Inflammatory macrophage (primary cell): Measurements from ENCODE around the gene PTN.
"Not testable (repeated sequence)": the region's sequence is repeated elsewhere in the genome, so short reads cannot be mapped to it uniquely, and the experiment has no call there.

ENCODE experiments used
- DNase-seq, 2 donors: peaks; one replicate each; pipeline ENCODE4 v3.0.0-alpha.2; 2020 to 2022

Gene PTN

DNA sequence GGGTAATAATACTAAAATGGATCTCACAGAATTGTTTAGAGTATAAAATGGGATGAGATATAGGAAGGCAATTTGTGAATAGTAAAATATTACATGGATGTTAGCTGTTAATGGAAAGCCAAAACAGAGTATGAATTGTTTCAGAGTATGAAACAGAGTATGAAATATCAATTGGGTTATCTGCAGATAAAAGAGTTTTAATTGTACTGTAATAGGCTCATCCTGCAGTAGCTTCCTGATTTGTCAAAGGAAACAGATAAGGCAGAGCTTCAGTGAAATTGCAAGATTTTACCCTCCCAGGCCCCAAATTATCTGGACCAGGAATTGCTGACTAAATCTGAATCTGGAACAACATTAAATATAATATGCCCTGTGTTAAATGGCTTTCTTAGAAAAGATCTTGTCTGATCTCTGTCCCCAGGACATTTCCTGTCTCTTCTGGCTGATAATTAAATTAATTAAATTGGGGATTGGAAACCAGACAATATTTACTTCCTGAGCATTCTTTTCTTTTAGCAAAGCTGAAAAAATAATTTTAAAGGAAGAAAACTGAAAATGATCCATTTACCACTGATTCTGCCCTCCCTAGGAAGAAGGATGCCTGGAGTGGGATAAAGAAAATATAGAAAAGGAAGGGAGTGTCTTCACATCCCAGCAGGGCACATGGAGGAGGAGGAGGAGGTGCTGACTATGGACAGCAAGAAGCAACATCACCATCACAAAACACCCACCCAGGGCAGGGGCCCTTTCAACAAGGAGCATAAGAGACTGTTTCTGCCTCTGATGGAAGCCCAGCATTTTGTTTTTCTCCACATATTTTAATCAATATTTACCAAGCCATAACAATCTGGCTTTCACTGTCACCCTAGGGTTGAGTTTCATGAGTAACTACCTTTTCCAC, 18.5 kb downstream of the PTN start:
- no peak for DNase-seq

DNA sequence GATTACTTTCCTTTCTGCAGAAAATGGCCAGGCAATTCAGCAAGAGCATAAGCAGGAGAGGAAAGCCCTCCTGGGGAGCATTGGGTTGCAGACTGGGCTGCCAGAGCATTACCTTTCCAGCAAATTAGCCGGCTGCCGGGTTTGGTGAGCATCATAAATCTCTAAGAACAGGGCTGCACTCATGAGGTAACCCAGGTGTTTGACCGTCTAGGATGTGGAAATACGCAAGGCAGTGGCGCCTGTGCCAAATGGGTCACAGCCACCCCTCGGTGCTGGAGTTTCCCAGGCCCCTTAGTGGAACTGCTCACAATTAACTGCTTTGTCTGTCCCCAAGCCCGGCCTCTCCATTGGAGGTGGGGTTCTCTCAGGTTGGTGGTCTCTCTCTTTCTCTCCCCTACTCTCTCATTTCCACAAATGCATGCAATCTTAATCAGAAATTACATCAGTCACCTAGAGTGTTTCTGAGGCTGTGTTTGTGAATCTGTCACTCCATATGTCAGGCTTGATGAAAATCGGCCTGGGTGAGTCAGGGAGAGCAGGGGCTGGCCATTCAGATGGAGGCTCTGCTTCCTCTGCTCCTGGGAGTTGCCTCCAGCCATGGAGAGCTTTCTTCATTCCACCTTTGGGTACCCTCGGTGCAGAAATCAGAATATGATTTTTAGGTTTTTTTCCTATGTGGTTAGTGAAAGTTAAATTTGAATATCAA, 26.7 kb downstream of the PTN start:
- no peak for DNase-seq

DNA sequence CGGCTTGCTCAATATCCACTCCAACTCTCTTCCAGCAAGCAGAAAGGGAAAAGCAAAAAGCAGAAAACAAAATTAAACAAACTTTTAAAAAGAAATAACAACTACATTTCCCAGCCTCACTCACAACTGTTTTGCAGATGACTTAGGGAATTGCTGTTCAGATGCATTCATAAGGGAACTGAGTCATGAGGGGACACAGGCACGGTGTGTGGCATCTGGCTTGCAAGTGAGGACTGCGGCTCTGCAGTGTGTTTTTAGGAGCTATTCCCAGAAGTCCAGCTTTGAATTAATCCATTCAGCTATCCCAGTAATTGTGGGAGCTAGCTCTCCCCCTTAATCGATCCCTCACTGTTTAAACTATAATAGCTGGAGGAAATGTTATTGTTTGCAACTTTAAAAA, 30.3 kb downstream of the PTN start:
- DNase-seq, result no peak

DNA sequence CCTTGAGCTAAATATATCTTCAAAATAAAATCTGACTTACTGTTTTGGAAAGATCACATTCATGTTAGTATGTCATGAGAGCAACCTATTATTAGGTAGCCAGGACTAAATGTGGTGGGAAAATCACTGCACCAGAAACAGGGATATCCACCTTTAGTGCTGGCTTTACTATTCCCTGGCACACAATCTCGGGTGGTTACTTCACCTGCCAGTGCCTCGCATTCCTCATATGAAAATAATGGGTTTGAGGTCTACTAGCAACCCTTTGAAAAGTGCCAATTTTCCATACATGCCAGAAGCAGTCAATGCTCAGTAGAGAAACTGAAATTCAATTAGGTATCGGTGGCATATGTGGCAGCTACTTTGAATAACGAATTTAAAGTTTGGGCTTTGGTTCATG, 36.8 kb downstream of the PTN start:
- DNase-seq, result no peak

DNA sequence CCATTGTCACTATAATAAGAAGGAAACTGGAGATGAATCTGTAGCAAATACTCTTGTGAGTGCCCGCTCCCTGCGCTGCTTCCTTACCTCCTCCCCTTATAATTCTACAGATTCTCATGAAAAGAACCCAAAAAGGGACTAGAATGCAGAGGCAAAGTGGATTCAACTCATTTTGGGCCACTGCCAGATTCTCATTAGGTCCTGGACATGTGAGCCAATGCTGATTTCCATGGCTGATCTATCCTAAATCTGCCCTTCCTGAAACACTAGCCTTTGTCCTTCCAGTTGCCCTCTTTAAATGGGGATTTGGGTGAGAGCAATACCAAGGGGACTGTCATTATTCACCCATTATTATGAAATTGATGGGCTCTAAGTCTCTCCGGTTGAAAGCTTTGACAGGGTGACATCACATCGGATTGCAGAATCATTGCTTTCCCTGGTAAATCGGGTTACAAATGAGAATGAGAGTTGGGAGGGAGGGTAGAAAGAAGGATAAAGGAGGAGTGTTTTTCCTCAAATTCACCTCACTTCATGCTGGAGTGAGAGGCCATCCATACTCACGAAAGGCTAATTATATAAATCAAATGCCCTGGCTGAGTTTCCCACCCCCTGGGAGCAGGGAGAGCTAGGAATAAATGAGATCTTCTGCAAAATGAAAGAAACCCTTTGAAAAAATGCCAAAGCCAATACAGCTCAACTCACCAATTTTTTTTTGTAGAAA, 37.5 kb downstream of the PTN start:
- no peak for DNase-seq

DNA sequence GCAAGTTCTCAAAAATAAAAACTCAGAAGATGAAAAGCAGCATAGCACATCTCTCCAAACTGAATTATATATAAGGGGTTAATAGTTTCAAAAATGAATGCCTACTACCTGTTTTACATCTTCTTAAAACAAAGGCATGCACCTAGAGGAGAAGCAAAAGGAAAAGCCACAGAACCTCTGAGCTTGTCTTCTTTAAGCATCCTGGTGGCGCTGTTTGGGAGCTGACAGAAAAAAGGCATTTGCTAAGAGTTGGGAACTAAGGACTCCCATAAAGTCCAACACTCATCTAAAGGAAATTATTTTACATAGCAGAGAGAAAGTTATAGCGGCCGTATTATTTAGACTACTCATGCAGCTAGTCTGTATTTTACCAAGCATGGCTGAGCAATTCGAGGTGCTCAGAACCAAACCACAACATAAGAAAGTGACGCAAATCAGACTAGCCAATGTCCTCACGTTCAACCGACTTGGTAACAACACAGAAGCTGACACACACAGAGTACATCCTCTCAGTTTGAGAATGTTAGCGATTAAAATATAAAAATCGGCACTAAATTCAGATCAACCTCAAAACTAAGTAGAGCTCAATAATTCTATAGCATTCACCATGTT, 38.8 kb downstream of the PTN start:
- no peak for DNase-seq

DNA sequence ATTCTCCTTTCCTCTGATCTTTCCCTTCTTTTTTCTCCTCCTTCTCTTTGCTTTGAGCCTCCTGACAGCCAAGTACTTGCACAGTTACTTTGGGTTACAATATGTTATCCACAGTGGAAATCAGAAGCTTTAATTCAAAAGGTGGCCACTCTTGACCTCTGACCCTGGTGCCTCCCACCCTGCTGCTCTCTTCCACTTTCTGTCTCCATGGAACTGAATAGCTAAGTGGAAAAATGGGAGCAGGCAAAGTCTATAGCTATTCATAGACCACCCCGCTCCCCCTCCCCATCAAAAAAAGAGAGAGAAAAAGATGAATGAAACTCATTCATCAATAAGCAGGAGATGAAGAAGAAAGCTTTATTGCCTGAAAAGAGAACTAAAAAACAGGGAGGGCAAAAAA, 39.4 kb downstream of the PTN start:
- DNase-seq, result no peak

DNA sequence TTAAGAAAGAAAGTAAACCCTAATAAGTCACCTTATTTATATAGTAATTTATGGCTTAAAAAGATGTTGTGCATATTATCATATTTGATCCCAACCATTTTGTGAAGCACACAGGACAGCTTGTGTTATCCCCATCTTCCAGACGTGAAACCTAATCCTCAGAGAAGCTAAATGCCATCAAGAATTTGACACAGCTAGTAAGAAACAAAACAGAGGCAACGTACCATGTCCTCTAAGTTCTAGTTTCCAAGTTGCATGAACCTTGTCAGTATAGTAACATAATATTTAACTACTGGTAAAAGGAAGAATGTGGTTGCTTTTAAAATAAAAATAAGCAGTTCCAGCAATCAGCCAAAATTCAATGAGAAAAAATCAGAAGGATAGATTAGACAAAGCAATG, 41.5 kb downstream of the PTN start:
- DNase-seq, result no peak

DNA sequence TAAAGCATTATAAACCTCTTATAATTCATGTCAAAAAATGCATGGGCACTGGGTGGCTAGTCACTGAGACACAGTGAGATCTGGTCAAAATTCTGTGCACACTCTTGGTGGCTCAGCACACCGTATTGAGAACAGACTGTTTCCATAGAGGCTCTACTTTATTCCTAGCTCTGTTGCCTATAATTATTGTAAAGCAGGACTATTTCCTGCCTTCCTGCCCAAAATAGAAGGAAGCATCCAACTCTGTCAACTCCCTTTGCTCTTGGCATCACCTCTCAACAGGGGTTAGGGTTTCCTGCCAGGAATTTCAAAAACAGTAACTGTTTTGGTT, 45.1 kb downstream of the PTN start:
- no peak for DNase-seq

DNA sequence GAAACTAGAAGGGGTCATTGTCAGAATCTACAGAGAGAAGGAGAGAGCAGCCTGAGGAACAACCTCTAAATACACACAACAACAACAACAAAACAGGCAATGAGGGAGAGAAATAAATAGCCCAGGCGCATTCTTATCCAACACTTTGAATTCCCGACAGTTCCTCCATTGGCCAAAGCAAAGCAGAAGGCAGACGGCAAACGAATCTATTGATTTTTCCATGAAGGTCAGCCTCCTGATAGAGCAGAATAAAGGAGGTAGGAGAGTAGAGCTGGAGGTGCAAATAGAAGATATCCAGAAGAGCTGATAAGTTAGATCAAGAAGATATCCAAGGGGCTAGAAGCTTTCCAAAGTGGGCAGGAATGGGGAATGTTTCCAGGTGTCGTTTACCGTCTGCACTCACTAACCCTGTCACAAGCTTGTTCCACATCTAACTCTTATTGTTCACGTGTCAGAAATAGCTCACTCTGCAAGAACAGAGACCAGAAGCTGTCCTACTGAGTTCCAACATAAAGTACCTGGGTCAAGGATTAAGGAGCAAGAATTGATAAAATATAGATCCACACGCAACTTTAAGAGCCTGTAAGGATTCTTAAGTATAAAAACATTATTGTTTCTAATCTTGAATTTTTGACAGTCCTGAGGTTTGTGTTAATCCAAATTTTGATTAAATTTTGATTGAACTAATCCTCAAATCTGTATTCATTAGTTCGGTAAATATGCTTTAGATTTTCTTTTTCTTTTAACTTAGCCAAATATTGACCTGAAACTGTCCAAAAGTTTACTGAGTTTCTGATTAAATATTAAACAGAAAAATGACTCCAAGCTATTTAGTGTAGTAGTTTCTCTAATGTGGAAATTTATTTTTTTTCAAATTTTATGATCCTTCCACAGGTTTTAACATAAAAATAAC, 45.7 kb downstream of the PTN start:
- DNase-seq, result no peak

DNA sequence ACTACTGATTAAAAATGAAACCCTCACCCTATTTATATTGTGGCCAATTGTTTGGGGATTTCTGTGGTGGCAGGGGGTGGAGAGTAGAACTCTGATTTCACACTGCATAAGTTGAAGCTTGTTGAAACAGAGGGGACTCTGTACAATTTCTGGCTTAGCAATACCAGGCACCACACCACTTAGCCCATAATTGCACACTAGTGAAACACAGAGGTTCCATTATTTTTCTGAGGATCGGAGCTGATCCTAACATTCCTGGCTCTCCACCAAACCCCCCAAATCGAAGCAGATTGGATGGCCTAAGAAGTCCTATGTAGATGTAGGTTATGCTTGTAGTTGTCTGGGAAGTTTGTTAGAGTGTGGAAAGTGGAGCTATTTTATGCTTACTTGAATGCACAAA, 47.0 kb downstream of the PTN start:
- DNase-seq, result no peak

DNA sequence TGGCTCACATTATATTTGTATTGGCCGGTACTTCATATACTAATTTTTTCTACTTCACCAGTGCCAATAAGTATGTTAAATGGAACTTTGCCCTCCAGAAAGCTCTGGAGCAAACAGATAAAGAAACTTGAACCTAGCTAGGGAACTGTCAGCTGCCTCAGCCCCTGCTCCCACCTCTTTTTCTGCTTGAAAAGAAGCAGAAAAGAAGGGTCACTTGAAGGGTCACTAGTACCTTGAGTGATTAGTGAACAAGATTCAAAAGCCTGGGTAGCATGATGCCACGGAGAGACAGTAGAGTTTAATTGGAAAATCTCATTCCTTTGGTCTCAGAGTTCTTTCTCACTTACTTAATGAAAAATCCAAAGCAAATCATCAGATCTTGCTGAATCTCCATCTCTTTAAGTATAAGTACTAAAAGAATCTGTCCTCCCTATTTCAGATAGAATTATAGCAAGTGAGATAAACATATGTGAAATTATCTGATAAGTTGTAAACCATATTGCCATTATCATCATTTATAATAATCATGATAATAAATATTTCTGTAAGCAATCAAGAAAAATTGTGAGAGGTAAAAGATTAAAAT, 47.7 kb downstream of the PTN start:
- DNase-seq, result no peak

DNA sequence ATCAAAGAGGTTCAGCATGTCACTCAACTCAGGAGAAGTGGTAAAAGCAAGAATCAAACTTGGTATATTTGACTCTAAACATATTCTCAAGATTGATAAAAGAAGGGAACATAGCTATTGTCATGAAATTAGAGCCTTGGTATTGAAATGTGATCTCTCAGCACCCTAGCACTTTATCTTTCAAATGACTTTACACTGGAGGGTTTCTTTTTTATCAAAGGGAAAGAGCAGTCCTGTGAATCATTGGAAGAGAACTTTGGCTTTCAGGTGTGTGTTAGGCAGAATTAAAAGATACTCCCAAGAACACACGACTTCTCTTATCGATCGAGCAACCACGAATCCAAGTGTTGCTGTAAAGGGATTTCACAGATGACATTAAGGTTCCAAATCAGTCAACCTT, 54.4 kb downstream of the PTN start:
- no peak for DNase-seq

DNA sequence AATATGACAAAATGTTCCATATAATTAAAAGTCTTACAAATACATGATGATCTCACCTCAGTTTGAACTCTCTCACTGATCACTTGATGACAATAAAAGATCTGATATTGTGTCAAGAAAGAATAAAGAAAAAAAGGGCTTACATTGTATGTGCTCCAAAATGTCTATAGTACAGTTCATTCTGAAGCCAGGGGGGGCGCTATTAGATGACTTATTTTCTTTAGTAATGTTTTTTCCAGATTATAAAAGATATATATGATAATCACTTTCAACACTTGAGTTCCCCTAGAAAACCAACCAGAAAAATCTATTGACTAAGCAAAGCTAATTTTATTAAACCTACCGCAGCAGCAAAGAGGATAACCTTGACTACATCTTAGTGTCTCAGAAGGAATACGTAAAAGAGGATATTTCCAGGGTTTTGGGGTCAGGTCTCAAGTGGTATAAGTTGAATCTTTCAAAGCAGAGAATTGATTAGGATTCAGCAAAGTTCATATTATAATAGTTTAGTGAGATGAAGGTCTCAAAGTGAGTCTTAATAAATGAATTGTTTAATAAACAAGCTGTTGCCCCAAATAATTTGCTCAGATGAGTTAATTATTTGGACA, 55.8 kb downstream of the PTN start:
- no peak for DNase-seq

DNA sequence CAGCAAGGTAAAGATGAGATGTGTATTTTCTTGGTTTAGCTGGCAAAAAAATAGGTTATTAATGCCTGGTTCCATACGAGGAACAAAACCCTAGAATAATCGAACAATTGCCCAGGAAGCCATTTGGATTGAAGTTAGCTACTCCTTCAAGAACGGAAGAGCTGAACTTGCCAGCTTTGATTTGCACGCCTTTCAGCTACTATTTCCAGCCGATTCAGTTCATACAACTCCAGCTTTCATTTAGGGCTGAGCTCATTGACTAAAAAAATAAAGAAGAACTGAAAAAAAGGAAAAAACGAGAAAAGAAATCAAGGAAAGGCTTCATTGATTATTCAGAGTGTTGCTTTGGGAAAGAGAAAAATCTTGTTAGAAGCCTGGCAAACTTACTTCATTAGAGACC, 60.4 kb downstream of the PTN start:
- DNase-seq, result no peak

DNA sequence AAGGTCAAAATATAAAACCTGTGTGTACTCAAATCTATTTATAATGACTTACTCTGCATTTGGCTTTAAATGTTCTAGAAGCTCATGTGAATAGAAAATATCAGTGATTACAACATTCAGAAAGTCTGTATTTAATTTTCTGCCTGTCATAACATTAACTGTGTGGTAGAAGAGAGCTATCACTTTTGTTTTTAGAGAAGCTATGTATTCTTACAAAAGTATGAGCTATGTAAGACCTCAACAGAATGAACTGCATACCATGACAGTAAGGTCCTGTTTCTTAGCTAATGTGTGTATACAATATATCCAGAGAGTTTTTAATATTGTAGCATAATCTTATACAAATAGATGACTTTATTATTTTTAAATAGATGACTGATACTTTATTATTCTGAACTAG, 61.5 kb downstream of the PTN start:
- no peak for DNase-seq

DNA sequence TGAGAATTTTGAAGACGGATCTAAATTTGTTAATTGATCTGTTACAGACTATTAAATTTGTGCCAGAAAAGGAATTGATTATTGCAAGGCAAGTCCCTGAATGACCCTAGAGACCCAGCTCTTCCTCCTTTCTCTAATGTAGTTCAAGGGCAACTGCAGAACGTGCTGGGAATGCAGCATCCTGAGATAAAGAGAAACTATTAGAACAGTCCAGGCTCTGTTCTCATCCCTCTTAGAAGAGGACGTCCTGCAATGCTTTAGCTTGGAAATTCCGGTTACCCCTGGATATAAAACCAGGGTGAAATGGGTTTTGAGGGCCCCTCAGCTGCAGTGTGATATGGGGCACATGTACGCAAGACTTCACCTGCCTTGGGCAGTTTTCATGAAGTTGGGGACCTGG, 67.3 kb downstream of the PTN start:
- no peak for DNase-seq

DNA sequence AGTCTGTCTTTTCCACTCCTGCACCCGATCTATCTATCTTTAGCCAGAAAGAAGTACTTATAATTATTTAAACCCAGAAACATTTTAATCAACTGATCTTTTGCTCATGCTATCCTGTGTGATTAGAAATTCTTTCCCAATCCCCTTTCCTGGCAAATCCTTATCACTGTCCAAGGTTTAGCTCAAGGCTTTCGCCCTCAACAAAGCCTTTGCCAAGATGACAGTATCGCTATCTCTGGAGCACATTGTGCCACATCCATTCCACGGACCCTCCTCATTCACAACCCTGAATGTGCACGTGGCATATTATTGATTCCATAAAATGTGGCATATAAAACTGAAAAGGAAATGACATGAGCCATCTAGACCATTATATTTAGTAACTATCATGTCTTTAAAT, 71.3 kb downstream of the PTN start:
- no peak for DNase-seq

DNA sequence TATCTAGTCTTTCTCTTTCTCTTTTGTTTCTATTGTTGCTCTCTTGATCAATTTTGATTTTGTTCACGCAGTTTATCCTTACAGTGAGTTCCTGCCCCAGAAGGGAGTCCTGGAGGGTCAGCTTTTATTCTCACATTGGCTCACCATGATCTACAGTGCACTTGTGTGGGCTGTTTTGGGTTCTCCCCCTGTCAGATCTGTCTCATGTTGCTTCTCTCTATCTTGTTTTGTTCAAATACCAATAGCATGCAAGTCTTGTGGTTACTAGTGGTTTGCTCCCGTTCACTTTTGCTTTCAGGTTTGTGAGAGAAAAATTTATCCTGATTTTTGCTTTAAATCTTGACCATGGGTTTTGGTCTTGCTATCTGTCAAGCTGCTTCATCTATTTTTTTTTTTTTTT, 74.3 kb downstream of the PTN start:
- DNase-seq, result no peak

DNA sequence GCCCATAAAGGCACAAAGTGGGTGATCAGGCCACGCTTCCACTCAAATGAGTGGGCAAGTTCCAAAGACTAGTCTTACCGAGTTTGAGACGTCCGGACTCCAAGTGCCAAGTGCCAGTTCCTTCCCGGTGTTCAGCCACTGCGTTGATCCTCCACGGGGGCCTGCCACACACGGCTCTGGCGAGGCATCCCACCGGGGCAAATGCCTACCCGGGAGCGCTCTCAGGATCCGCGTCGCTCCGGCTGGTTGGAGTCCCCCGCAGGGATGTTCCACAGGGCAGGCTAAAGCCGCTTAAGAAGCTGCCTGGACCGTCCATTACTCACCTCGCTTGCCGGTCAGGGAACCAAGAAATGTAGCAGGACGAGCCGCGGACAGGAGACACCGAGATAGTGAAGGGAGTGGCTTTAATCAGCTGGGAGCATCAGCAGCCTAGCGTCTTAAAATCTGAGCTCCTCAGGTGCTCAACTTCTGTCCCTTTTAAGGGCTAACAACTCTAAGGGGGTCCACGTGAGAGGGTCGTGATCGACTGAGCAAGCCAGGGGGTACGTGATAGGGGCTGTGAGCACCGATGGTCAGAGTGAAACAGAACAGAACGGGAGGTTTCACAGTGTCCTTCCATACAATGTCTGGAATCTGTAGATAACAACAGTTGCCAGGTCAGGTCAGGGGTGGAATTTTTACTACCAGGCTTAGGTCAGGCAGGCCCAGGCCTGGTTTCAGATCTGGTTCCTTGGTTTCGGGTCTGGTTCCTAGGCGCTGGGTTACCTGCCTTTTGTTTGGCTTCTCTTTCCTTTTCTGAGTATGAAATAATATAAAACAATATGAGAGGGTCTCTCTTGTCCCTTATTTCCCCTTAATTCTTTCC, 75.3 kb downstream of the PTN start:
- not testable (repeated sequence) for DNase-seq
